HepG2 (cell line): Measurements from ENCODE around the gene NFATC3. TPM values are rescaled to one million over a fixed set of nuclear protein-coding genes. Genes with fewer than 3 reads are reported as not detected.

Source experiments
- ATAC-seq: fragments of 200-7000 bp; cut with Tn5 transposase; 3 replicates; pipeline ENCODE4 v1.9.1; 2020; ENCODE audit warnings: mild to moderate bottlenecking, moderate library complexity
- BruUV-seq: library from RNA; stranded (reverse); fragments of 400-500 nt; replicated peaks from 2 replicates; lab custom pipeline; 2021; lab: Mats Ljungman, UMichigan
- CTCF ChIA-PET: fragments of 300-600 bp; formaldehyde crosslinking; extraction: SDS; loops from one replicate; lab custom pipeline; 2021; ENCODE audit warnings: low total read pairs, inconsistent platforms, low intra/inter-chr PET ratio; lab: Yijun Ruan, JAX
- POLR2A ChIA-PET: fragments of 350-600 bp; sonication (Branson Sonifier 250); formaldehyde crosslinking; loops from one replicate; lab custom pipeline; 2020; ENCODE audit warnings: antibody characterized with exemption, inconsistent platforms; lab: Yijun Ruan, JAX
- DNase-seq: peaks from one replicate; pipeline ENCODE4 v3.0.0-alpha.2; 2015; ENCODE audit warnings: low spot score
- FAIRE-seq: peaks from 3 replicates; lab custom pipeline; 2011; peaks lifted over from hg19 to GRCh38; lab: Jason Lieb, UNC
- H2AFZ ChIP-seq: one replicate; pipeline ENCODE4 v1.6.1; 2011; ENCODE audit warnings: low read length, inconsistent platforms
- H3K27ac ChIP-seq: fragments of 300-600 bp; 3 replicates; pipeline ENCODE4 v1.8.0; 2011; ENCODE audit warnings: mixed run types, mild to moderate bottlenecking, mixed read lengths, low read length, inconsistent platforms; ENCODE audit not compliant: insufficient read depth; ENCODE audit errors: extremely low read length
- H3K27me3 ChIP-seq, 2 experiments: fragments of 200-600 bp in 1 of 2; 2 replicates in 1 of 2; 3 replicates in 1 of 2; pipeline versions ENCODE4 v1.6.0 to v1.8.0; 2011; ENCODE audit warnings: low read length in 2 of 2, mild to moderate bottlenecking in 2 of 2, moderate library complexity in 2 of 2, inconsistent platforms in 1 of 2; ENCODE audit not compliant: insufficient read depth in 2 of 2, control insufficient read depth in 1 of 2
- H3K36me3 ChIP-seq, 2 experiments: fragments of 200-600 bp in 1 of 2; replicated peaks in 1 of 2; 2 replicates in 1 of 2; 3 replicates in 1 of 2; pipeline versions ENCODE4 v1.5.1 to v1.8.0; 2011; ENCODE audit warnings: low read length in 2 of 2, inconsistent platforms in 1 of 2; ENCODE audit not compliant: insufficient read depth in 2 of 2, control insufficient read depth in 1 of 2
- H3K4me1 ChIP-seq: 2 replicates; pipeline ENCODE4 v1.5.1; 2012; ENCODE audit warnings: low read length, inconsistent platforms; ENCODE audit not compliant: insufficient read depth
- H3K4me2 ChIP-seq: 2 replicates; pipeline ENCODE4 v1.6.0; 2011; ENCODE audit warnings: low read depth, low read length, inconsistent platforms
- H3K4me3 ChIP-seq, 3 experiments: fragments of 200-600 bp in 1 of 3; sonication (generic), shearing (Covaris generic) in 1 of 3; replicated peaks in 1 of 3; 2 replicates each; pipeline ENCODE4 v1.5.1; 2011 to 2016; ENCODE audit warnings: low read length in 3 of 3, inconsistent platforms in 2 of 3, low read depth in 2 of 3, mild to moderate bottlenecking in 2 of 3, control low read depth in 1 of 3, mixed read lengths in 1 of 3; ENCODE audit not compliant: insufficient read depth in 1 of 3
- H3K79me2 ChIP-seq: one replicate; pipeline ENCODE4 v1.6.1; 2011; ENCODE audit warnings: low read length, inconsistent platforms; ENCODE audit not compliant: insufficient read depth
- H3K9ac ChIP-seq: 2 replicates; pipeline ENCODE4 v1.6.0; 2011; ENCODE audit warnings: mild to moderate bottlenecking, low read depth, low read length, inconsistent platforms; ENCODE audit not compliant: insufficient read depth
- H3K9me3 ChIP-seq: 2 replicates; pipeline ENCODE4 v1.5.1; 2012; ENCODE audit warnings: mild to moderate bottlenecking, low read length
- H4K20me1 ChIP-seq: 2 replicates; pipeline ENCODE4 v1.6.0; 2011; ENCODE audit warnings: inconsistent platforms, mild to moderate bottlenecking, low read length, moderate library complexity; ENCODE audit not compliant: insufficient read depth
- ARNT2 ChIP-seq: sonication (generic); formaldehyde crosslinking; IDR thresholded peaks from 2 replicates; pipeline ENCODE4 v1.8.0; 2022; ENCODE audit warnings: mild to moderate bottlenecking, low read depth, missing genetic modification reagents, moderate library complexity
- ELF4 ChIP-seq: sonication (generic); formaldehyde crosslinking; IDR thresholded peaks from 2 replicates; pipeline ENCODE4 v1.5.0; 2020; ENCODE audit warnings: missing genetic modification reagents, mild to moderate bottlenecking, moderate library complexity, borderline replicate concordance
- EZH2 ChIP-seq: conservative IDR thresholded peaks from 2 replicates; pipeline ENCODE4 v1.6.1; 2012; ENCODE audit warnings: mild to moderate bottlenecking, low read depth, low read length, moderate library complexity
- HNF1B ChIP-seq: sonication (generic); formaldehyde crosslinking; IDR thresholded peaks from 2 replicates; pipeline ENCODE4 v1.5.1; 2020; ENCODE audit warnings: mild to moderate bottlenecking, moderate library complexity, missing genetic modification reagents
- HNRNPH1 ChIP-seq: fragments of 200-400 bp; formaldehyde crosslinking; optimal IDR thresholded peaks from 2 replicates; pipeline ENCODE3; 2017; ENCODE audit warnings: mild to moderate bottlenecking, low read depth, low read length
- ISX ChIP-seq: sonication (generic); formaldehyde crosslinking; conservative IDR thresholded peaks from 2 replicates; pipeline ENCODE4 v1.5.0; 2020; ENCODE audit warnings: missing genetic modification reagents
- KLF12 ChIP-seq: sonication (generic); formaldehyde crosslinking; IDR thresholded peaks from 2 replicates; pipeline ENCODE4 v1.4.0; 2020; ENCODE audit warnings: missing genetic modification reagents, borderline replicate concordance
- NFYC ChIP-seq: IDR thresholded peaks from 2 replicates; pipeline ENCODE4 v1.6.1; 2016; ENCODE audit warnings: missing genetic modification reagents, missing compliant biosample characterization
- NR2F1 ChIP-seq, 2 experiments: fragments of 450-650 bp in 1 of 2; formaldehyde crosslinking in 1 of 2; IDR thresholded peaks; 2 replicates each; pipeline versions ENCODE4 v1.5.0 to v1.6.1; 2016 to 2020; ENCODE audit warnings: mild to moderate bottlenecking in 1 of 2, missing compliant biosample characterization in 1 of 2, missing genetic modification reagents in 1 of 2, moderate library complexity in 1 of 2
- PITX1 ChIP-seq: sonication (generic); formaldehyde crosslinking; IDR thresholded peaks from 2 replicates; pipeline ENCODE4 v1.5.1; 2020; ENCODE audit warnings: mild to moderate bottlenecking, missing genetic modification reagents
- RXRB ChIP-seq: IDR thresholded peaks from 2 replicates; pipeline ENCODE4 v1.6.1; 2016; ENCODE audit warnings: borderline replicate concordance, missing genetic modification reagents, missing compliant biosample characterization
- SMAD1 ChIP-seq: sonication (generic); formaldehyde crosslinking; IDR thresholded peaks from 2 replicates; pipeline ENCODE4 v1.4.0; 2020; ENCODE audit warnings: missing genetic modification reagents, low read depth, mild to moderate bottlenecking, borderline replicate concordance
- SP4 ChIP-seq: sonication (generic); formaldehyde crosslinking; IDR thresholded peaks from 2 replicates; pipeline ENCODE4 v1.8.1; 2023; ENCODE audit warnings: mild to moderate bottlenecking, missing genetic modification reagents
- TMF1 ChIP-seq: sonication (generic); formaldehyde crosslinking; IDR thresholded peaks from 2 replicates; pipeline ENCODE4 v1.8.1; 2022; ENCODE audit warnings: low read depth, missing genetic modification reagents
- ZBTB26 ChIP-seq: IDR thresholded peaks from 2 replicates; pipeline ENCODE4 v1.6.1; 2016; ENCODE audit warnings: missing compliant biosample characterization, missing genetic modification reagents, borderline replicate concordance
- ZNF20 ChIP-seq: sonication (generic); formaldehyde crosslinking; IDR thresholded peaks from 2 replicates; pipeline ENCODE4 v1.4.0; 2020; ENCODE audit warnings: mild to moderate bottlenecking, moderate library complexity, missing genetic modification reagents
- ZNF225 ChIP-seq: sonication (generic); formaldehyde crosslinking; IDR thresholded peaks from 2 replicates; pipeline ENCODE4 v1.4.0; 2020; ENCODE audit warnings: mild to moderate bottlenecking, missing genetic modification reagents
- ZNF280B ChIP-seq: sonication (generic); formaldehyde crosslinking; IDR thresholded peaks from 2 replicates; pipeline ENCODE4 v1.5.0; 2020; ENCODE audit warnings: missing genetic modification reagents, mild to moderate bottlenecking, borderline replicate concordance
- ZNF567 ChIP-seq: sonication (generic); formaldehyde crosslinking; IDR thresholded peaks from 2 replicates; pipeline ENCODE4 v1.8.1; 2023; ENCODE audit warnings: mild to moderate bottlenecking, missing genetic modification reagents, borderline replicate concordance
- WGBS: methylation state at CpG from one replicate; pipeline ENCODE4 v1.1.6; 2017; ENCODE audit warnings: low lambda C conversion rate; 5-methylcytosine and 5-hydroxymethylcytosine counted together
- in situ Hi-C: cut with HindIII; loops from 2 replicates; pipeline ENCODE4 v1.10.0; 2017; ENCODE audit warnings: low pct_unique_long_range_greater_than_20kb; ENCODE audit not compliant: extremely low pct_ligation_motif_present
- intact Hi-C: fragments of 100-400 bp; cut with micrococcal nuclease; formaldehyde crosslinking; loops from one replicate; pipeline ENCODE4 v1.10.0; 2022; ENCODE audit not compliant: unreplicated experiment
- polyA plus RNA-seq, 8 experiments: library from polyadenylated mRNA; depleted of rRNA in 3 of 8; stranded (reverse) in 7 of 8; unstranded in 1 of 8; fragments of >200 nt; fragmentation: Illumina TruSeq in 4 of 8; extraction: Trizol in 4 of 8; gene quantifications; 2 replicates each; pipeline versions ENCODE4 v1.2.1 to v1.2.3, GENCODE V29; 2011 to 2016; ENCODE audit warnings: low read depth in 4 of 8, missing spikeins in 1 of 8, mixed read lengths in 1 of 8; ENCODE audit not compliant: insufficient read depth in 1 of 8
- total RNA-seq, 5 experiments: library from RNA; depleted of rRNA; stranded (reverse); fragments of >200 nt; fragmentation: Illumina TruSeq; extraction: Trizol; gene quantifications; 2 replicates each; pipeline ENCODE4 v1.2.3, GENCODE V29; 2016; ENCODE audit warnings: low read depth in 1 of 5

The NFATC3 gene
- total and polyA plus RNA-seq, 2 of the 13 experiments (the other 11 are each of a cell fraction or from before 2014, with no cell fraction given), result 52.6 to 62.7 TPM

DNA sequence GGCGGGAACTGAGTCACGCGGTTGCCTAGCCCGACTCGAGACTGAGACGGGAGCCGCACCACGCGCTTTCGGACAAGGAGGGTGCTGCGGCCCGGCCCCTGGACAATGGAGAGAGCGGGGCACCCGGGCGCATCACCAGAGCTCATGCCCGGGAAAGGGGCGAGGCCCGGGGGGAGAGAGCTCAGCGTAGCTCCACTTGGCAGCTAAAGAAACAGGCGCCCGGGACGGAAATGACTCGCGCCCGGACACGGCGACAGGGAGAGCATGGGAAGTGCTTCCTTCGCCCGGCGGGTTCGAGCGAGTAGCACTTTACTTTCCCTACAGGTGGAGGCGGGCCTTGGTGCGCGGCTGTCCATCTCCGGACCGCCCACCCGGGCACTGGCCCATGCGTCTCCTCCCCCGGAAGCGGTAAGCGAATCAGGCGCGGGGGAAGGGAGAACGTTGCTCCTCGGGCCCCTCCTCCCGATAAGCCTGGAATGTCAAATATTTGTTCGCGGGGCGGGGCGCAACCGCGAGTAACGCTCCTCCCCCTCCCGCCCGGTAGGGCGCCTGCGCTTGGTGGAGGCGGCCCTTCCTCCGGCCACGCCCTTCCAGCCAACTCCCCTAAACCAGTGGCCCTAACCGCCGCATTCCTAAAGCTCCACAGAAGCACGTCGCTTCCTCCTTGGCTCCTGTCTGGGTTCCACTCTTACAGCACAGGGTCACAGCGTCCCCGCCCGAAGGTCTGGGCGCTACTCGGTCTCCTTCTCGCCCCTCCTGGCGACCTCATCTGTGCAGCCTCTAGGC lies 152.3 kb downstream of the NFATC3 start:
- WGBS, result 5% methylated on average over 63 of the region's 72 CpGs
- ATAC-seq (peak; percentile 71), DNase-seq (peak; percentile 98), FAIRE-seq (peak; percentile 96)
- Histone ChIP-seq H3K4me1 (peaks cover 38% of the 10 kb centered on the region), H4K20me1 (peaks cover 20% of the 10 kb centered on the region), H3K9me3 (no peaks in the 10 kb centered on the region), H2AFZ (no peak overlapping the region), H3K36me3 (peaks cover 6 to 9% of the 10 kb centered on the region in 2 experiments), H3K4me3 (peak overlapping the region; percentile 66 to 94 (median 93)), H3K27me3 (no peaks in the 10 kb centered on the region; a peak in 1 of 5 replicates), H3K4me2 (peak overlapping the region; percentile 99), H3K9ac (peak overlapping the region; percentile 85), H3K27ac (peak overlapping the region; percentile 85), H3K79me2 (peaks cover 29% of the 10 kb centered on the region)
- in situ Hi-C loops (loop anchor here (10.0 kb wide), 1 partner anchor 153 kb away; the partner anchor contains the start of gene NFATC3), intact Hi-C loops (loop anchor here (1.0 to 2.0 kb wide), 3 partner anchors 8 to 44 kb away; partner anchors contain the start of genes PLA2G15 and SLC7A6)
- ChIA-PET POLR2A (interaction anchor here (0.6 to 5.6 kb wide), 28 partner anchors 8 to 1120 kb away, joined by 3 to 100 read pairs (median 6); partner anchors contain the start of genes DDX28, DUS2, NFATC3 and PLA2G15), CTCF (no interaction called here)
- no TSS peak for BruUV-seq
- TF ChIP-seq TMF1 (no peak), PITX1 (peak; percentile 88), RXRB (CRISPR knock-in tag) (peak; percentile 79), ARNT2 (CRISPR knock-in tag) (peak; percentile 91), HNF1B (CRISPR knock-in tag) (peak; percentile 97), EZH2 (no peak), ZBTB26 (CRISPR knock-in tag) (peak; percentile 61), NR2F1 (CRISPR knock-in tag; IDR thresholded peaks at IDR 0.05) (0 out of 4 replicates have a peak, but pooled peaks of 1 of the 2 experiments have one; percentile 15), NFYC (CRISPR knock-in tag) (peak; percentile 80), ISX (CRISPR knock-in tag) (no peak), ZNF225 (CRISPR knock-in tag) (peak; percentile 72; the same call in 1 of the 2 replicates), HNRNPH1 (no peak), SP4 (CRISPR knock-in tag) (peak; percentile 99), ZNF280B (CRISPR knock-in tag) (no peak), ZNF20 (CRISPR knock-in tag) (no peak), ZNF567 (CRISPR knock-in tag) (peak; percentile 97; the same call in 1 of the 2 replicates), ELF4 (CRISPR knock-in tag) (peak; percentile 40; the same call in 1 of the 2 replicates), KLF12 (CRISPR knock-in tag) (peak; percentile 91; the same call in 1 of the 2 replicates), SMAD1 (CRISPR knock-in tag) (no peak)
